ENCODE data around the gene OLFML2A.

The OLFML2A gene

DNA sequence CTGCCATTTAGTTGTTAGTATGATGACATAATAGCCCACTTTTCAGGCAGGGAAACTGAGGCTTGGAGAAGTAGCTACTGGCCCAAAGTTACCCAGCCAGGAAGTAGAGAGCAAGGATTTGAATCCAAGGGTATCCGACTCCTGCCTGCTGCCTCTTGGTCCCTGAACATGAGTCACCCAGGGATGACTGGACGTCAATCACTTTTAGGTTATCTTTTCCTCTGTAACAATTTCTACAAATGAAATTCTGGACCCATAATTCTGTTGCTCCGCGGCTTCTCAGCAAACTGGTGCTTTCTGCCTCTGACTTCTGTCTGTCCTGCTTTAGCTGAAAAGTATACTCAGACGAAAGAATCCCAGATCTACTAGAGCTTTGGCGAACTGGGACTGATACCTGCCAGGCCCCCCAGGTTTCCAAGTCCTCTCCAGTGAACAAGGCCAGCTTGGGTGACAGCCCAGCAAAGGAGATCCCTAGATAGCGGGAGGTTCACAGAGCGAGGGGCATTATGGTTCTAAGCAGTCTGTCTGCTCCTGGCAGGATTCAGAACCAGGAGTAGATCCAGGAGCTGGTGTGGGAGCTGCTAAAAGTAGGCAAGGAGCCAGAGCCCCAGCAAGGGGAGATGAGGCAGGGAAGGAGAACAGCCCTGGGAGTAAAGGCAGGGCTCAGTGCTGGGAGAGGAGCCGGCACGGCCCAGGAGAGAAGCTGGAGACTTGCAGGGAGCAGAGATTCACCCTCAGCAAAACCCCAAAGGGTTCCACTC, 20.6 kb downstream of the OLFML2A start:
- Histone ChIP-seq H3K27me3 (peaks cover 7% of the 10 kb centered on the region), H3K4me1 (ENCODE audit: control insufficient read depth in 1 of 2, insufficient read depth in 1 of 2, low read depth in 1 of 2, low read length in 1 of 2) (no peaks in the 10 kb centered on the region), H3K4me3 (ENCODE audit: low read depth in 1 of 2, low read length in 1 of 2) (no peak overlapping the region), H3K9me3 (no peaks in the 10 kb centered on the region), H3K27ac (no peak overlapping the region), H3K36me3 (no peaks in the 10 kb centered on the region)
- TF ChIP-seq, protein P1, sequence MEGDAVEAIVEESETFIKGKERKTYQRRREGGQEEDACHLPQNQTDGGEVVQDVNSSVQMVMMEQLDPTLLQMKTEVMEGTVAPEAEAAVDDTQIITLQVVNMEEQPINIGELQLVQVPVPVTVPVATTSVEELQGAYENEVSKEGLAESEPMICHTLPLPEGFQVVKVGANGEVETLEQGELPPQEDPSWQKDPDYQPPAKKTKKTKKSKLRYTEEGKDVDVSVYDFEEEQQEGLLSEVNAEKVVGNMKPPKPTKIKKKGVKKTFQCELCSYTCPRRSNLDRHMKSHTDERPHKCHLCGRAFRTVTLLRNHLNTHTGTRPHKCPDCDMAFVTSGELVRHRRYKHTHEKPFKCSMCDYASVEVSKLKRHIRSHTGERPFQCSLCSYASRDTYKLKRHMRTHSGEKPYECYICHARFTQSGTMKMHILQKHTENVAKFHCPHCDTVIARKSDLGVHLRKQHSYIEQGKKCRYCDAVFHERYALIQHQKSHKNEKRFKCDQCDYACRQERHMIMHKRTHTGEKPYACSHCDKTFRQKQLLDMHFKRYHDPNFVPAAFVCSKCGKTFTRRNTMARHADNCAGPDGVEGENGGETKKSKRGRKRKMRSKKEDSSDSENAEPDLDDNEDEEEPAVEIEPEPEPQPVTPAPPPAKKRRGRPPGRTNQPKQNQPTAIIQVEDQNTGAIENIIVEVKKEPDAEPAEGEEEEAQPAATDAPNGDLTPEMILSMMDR (IDR thresholded peaks at IDR 0.05): no peak

DNA sequence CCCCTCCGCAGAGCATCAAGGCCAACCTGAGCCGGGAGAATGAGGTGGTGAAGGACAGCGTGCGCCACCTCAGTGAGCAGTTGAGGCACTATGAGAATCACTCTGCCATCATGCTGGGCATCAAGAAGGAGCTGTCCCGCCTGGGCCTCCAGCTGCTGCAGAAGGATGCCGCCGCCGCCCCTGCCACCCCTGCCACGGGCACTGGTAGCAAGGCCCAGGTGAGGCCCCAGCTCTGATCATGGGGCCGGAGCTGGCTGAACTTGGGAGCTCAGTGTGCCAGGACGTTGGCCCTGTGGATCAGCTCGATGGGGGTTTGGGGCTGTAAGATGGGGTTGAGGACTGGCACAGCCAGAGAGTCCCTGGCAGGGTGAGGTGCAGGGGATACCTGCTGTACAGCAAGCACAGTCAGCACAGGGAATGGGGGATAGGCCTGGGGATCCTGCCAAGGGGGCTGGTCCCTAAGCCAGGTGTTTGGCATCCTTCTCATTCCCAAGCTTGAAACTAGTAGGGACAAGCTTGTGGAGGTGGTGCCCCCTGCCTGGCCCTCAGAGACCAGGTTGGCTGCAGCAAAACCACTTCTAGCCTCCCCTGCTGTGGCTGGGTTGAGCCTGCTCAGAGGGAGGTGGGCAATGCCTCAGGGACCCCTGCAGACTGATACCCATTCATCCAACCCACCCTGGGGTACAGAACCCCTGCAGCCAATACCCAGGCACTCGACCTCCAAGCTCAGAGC, 22.5 kb downstream of the OLFML2A start:
- H3K9me3 ChIP-seq: no peaks in the 10 kb centered on the region
- no peak overlapping the region for H3K4me3 ChIP-seq (ENCODE audit: low read depth in 1 of 2, low read length in 1 of 2)
- H3K27me3 ChIP-seq: peaks cover 7% of the 10 kb centered on the region
- TF ChIP-seq, protein P1 (IDR thresholded peaks at IDR 0.05): no peak
- no peaks in the 10 kb centered on the region for H3K4me1 ChIP-seq (ENCODE audit: control insufficient read depth in 1 of 2, insufficient read depth in 1 of 2, low read depth in 1 of 2, low read length in 1 of 2)
- H3K36me3 ChIP-seq: no peaks in the 10 kb centered on the region
- H3K27ac ChIP-seq: no peak overlapping the region

DNA sequence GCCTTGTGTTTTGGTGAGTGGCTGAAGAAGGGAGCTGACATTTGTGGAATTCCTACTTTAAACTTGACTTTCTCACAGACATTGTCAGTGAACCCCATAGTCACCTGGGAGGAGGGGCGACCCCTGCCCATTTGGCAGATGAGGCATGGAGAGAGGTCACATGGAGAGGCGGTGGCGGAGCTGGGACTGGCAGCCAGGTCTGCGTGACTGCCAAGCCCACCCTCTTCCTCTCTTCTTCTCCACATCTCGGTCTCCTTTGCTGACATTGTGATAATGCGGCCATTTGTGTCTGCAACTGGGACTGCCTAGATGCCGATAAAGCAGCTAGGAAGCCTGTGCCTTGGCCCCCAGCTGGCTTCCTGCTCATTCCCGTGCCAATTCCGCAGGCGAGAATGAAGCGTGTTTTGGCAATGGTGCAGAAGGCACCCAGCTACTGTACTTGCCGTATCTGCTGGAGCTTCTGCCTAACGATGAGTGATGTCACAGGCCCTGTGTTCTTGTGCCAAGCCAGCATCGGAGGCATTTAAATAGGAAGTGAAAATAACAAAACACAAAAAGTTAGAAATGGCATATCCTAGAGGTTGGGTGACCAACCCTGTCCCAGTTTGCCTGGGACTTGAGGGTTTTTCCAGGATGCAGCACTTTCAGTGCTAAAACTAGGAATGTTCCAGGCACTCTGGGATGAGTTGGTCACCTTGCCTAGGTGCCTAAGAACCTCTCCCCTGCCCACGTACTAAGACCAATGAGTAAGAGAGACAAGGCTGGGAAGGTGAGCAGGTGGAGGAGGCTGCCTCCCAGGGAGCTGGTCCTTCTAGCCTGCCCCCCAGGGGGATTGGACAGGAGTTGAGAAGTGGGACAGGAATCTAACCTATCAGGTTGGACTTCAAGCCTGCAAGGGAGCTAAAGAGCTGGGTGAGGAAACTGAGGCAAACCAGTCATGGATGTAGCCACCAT, 23.6 kb downstream of the OLFML2A start:
- Histone ChIP-seq H3K4me1 (ENCODE audit: control insufficient read depth in 1 of 2, insufficient read depth in 1 of 2, low read depth in 1 of 2, low read length in 1 of 2) (no peaks in the 10 kb centered on the region), H3K9me3 (no peaks in the 10 kb centered on the region), H3K27ac (no peak overlapping the region), H3K27me3 (peaks cover 7% of the 10 kb centered on the region), H3K4me3 (ENCODE audit: low read depth in 1 of 2, low read length in 1 of 2) (no peak overlapping the region), H3K36me3 (no peaks in the 10 kb centered on the region)
- TF ChIP-seq, protein P1 (IDR thresholded peaks at IDR 0.05): no peak

DNA sequence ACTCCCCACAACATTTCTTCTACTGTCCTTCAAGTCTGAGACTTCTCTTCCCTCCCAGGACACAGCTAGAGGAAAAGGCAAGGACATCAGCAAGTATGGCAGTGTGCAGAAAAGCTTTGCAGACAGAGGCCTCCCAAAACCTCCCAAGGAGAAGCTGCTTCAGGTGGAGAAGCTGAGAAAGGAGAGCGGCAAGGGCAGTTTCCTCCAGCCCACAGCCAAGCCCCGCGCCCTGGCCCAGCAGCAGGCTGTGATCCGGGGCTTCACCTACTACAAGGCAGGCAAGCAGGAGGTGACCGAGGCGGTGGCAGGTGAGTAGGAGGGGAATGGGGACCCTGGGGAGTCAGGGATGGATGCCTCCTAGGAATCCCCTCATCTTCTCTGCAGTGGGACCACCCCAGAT, 24.4 kb downstream of the OLFML2A start:
- H3K27ac ChIP-seq: no peak overlapping the region
- H3K4me3 ChIP-seq (ENCODE audit: low read depth in 1 of 2, low read length in 1 of 2): no peak overlapping the region
- no peaks in the 10 kb centered on the region for H3K9me3 ChIP-seq
- no peaks in the 10 kb centered on the region for H3K36me3 ChIP-seq
- TF ChIP-seq, protein P1 (IDR thresholded peaks at IDR 0.05): no peak
- H3K4me1 ChIP-seq (ENCODE audit: control insufficient read depth in 1 of 2, insufficient read depth in 1 of 2, low read depth in 1 of 2, low read length in 1 of 2): no peaks in the 10 kb centered on the region
- peaks cover 7% of the 10 kb centered on the region for H3K27me3 ChIP-seq

DNA sequence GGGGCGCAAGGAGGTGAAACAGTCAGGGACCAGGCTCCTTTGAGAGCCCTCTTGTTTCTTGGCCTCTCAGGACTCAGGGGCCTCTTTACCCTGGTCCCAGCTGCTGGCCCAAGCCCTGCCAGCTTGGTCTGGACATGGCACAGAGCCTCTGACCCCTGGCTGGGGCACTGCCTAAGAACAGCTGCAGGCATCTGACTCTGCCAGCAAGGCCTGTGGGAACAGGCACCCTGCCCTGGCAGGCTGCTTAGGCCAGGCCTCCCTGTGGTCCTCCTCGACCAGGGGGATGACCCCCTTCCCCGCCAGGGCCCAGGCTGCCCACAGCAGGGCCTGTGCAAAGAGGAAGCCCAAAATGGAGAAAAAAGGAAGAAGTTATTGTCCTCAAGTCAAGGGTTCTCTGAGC, 25.5 kb downstream of the OLFML2A start:
- Histone ChIP-seq H3K4me3 (ENCODE audit: low read depth in 1 of 2, low read length in 1 of 2) (no peak overlapping the region), H3K27me3 (peaks cover 7% of the 10 kb centered on the region), H3K4me1 (ENCODE audit: control insufficient read depth in 1 of 2, insufficient read depth in 1 of 2, low read depth in 1 of 2, low read length in 1 of 2) (no peaks in the 10 kb centered on the region), H3K27ac (no peak overlapping the region), H3K9me3 (no peaks in the 10 kb centered on the region), H3K36me3 (no peaks in the 10 kb centered on the region)
- TF ChIP-seq, protein P1 (IDR thresholded peaks at IDR 0.05): no peak
